Epithelial cell of proximal tubule (primary cell): ENCODE results near the gene ADARB1. TPM values are rescaled to one million over a fixed set of nuclear protein-coding genes. Genes with fewer than 3 reads are reported as not detected.

Source experiments
- DNase-seq: peaks from one replicate; pipeline ENCODE4 v3.0.0-alpha.2; 2011; ENCODE audit warnings: low read depth
- H3K4me3 ChIP-seq: 2 replicates; pipeline ENCODE4 v1.5.1; 2011; ENCODE audit warnings: low read depth, mild to moderate bottlenecking, low read length
- total RNA-seq: library from RNA; depleted of rRNA; stranded (reverse); fragments of >200 nt; gene quantifications from 2 replicates; pipeline ENCODE4 v1.2.3, GENCODE V29; 2015
- TF ChIP-seq, protein P1 (sequence below): conservative IDR thresholded peaks from 2 replicates; pipeline ENCODE4 v1.5.1; 2012; ENCODE audit warnings: low read depth, mild to moderate bottlenecking, low read length

Gene ADARB1
- total RNA-seq, 1 donor from 2014 or later, result 2.2 TPM

DNA sequence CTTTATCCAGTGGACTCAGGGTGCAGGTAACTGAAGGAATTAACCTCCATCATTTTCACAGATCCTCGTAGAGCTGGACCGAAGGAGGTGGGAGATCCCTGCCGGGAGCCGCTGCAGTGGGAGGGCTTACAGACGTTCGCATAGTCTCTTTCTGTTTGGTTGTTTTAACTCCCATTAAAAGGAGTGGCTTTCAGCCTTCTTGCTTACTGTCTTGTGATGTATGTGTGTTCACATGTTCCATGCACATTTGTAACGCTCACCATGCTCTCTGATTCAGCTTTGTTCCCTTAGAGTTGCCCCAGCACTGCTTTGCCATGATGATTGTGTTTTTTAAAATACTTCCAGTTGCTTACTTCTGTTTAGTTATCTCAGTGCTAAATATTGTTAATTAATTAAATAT, 85.8 kb downstream of the ADARB1 start:
- H3K4me3 ChIP-seq, result no peak overlapping the region
- TF ChIP-seq, protein P1, sequence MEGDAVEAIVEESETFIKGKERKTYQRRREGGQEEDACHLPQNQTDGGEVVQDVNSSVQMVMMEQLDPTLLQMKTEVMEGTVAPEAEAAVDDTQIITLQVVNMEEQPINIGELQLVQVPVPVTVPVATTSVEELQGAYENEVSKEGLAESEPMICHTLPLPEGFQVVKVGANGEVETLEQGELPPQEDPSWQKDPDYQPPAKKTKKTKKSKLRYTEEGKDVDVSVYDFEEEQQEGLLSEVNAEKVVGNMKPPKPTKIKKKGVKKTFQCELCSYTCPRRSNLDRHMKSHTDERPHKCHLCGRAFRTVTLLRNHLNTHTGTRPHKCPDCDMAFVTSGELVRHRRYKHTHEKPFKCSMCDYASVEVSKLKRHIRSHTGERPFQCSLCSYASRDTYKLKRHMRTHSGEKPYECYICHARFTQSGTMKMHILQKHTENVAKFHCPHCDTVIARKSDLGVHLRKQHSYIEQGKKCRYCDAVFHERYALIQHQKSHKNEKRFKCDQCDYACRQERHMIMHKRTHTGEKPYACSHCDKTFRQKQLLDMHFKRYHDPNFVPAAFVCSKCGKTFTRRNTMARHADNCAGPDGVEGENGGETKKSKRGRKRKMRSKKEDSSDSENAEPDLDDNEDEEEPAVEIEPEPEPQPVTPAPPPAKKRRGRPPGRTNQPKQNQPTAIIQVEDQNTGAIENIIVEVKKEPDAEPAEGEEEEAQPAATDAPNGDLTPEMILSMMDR, result no peak
- DNase-seq, result no peak

GRCh38 chr21:45161038-45161945, 86.9 kb downstream of the ADARB1 start:
- TF ChIP-seq, protein P1, result no peak
- DNase-seq, result no peak

GRCh38 chr21:45162115-45162514, 87.7 kb downstream of the ADARB1 start:
- no peak overlapping the region for H3K4me3 ChIP-seq
- TF ChIP-seq, protein P1, result no peak
- no peak for DNase-seq

More at GRCh38 chr21:45161038-45161945, 86.9 kb downstream of the ADARB1 start:
- no peak overlapping the region for H3K4me3 ChIP-seq

- TF ChIP-seq, protein P1, result no peak
- H3K4me3 ChIP-seq, result no peak overlapping the region
- no peak for DNase-seq
These were observed 88.4 kb downstream of the ADARB1 start for GRCh38 chr21:45162809-45163208.

DNA sequence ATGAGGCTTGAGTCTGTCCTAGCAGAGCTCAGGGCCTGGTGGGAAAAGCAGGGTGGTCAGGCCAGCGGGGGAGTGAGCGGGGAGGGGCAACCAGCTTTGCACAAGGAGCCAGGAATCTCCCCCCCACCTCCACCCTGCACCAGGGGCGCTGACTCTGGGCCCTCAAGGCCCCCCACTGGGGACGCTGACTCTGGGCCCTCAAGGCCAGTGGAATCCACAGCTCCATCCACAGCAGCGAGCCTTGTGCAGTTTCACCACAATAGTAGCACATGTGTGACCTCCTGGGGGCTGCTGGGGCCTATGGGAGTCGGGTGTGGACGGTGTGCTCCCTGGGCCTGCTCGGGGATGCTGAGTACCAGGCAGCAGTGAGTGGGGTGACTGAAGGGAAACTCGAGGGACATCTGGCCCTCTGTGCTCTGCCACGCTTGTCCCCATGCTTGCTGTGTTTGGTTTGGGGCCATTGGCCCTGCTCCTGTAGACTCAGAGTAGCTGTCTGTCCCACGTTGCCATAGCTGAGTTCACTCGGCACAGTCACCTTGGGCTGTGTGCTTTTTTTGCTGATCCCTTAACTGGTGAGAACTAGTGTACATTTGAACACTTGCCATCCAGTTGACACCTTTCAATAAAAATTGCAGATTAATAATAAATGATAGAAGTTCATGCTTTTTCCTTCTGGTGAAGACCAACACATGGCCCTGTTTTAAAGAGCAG, 89.2 kb downstream of the ADARB1 start:
- no peak for DNase-seq
- H3K4me3 ChIP-seq, result no peak overlapping the region
- TF ChIP-seq, protein P1, result no peak

DNA sequence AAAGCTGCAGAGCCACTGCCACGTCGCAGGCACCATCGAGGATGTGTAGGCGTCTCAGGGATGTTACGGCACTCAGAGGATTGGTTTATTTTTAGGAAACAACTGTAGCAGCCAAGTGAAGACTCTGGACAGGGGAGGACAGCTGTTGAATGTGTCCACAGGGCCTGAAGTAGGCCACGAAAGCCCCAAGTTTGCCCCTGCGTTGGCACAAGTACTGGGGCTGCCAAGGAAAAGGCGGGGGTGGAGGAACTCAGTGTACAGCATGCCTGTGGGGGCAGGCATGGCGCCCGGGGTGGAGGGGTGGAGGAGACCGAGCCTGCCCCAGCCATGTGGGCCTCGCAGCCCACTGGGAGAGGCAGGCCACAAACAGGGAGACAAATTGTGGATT, 89.7 kb downstream of the ADARB1 start:
- TF ChIP-seq, protein P1, result no peak
- DNase-seq, result no peak
- no peak overlapping the region for H3K4me3 ChIP-seq

DNA sequence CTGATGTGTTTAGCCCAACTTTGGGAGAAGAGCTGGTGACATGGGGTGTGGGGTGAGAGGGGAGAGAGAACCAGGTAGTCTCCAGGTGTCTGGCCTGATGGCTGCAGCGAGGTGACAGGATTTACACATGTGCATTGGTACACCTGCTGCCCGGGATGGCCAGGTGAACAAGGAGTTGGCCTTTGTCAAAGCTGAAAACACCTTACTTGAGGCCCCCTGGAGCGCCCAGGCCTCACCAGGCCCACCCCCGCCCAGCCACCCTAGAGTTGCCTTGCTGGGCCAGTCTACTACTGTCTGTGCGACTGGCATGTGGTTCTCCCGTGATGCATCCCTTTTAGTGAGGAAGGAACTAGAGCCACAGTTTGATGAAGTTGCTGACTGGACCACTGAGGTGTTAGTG, 90.5 kb downstream of the ADARB1 start:
- TF ChIP-seq, protein P1, result no peak
- no peak overlapping the region for H3K4me3 ChIP-seq
- DNase-seq, result no peak
